Left renal cortex interstitium (tissue), 4 donors: ENCODE data around the gene SSH3. TPM values are rescaled to one million over a fixed set of nuclear protein-coding genes. Genes with fewer than 3 reads are reported as not detected.

Source experiments
- DNase-seq, 4 donors: peaks; one replicate each; pipeline ENCODE4 v3.0.0-alpha.2; 2013; ENCODE audit warnings: low read depth in 4 of 4, low spot score in 2 of 4, missing footprints in 1 of 4
- polyA plus RNA-seq, 4 donors: library from polyadenylated mRNA; unstranded; fragments of 120-200 nt; gene quantifications; one replicate each; pipeline ENCODE4 v1.2.1, GENCODE V29; 2013; ENCODE audit not compliant: insufficient read length in 4 of 4

Gene SSH3
- polyA plus RNA-seq, 4 donors: 17.4 to 37.5 (median 28.5) TPM

GRCh38 chr11:67323526-67323925 lies 20.2 kb downstream of the SSH3 start:
- no peak for DNase-seq

DNA sequence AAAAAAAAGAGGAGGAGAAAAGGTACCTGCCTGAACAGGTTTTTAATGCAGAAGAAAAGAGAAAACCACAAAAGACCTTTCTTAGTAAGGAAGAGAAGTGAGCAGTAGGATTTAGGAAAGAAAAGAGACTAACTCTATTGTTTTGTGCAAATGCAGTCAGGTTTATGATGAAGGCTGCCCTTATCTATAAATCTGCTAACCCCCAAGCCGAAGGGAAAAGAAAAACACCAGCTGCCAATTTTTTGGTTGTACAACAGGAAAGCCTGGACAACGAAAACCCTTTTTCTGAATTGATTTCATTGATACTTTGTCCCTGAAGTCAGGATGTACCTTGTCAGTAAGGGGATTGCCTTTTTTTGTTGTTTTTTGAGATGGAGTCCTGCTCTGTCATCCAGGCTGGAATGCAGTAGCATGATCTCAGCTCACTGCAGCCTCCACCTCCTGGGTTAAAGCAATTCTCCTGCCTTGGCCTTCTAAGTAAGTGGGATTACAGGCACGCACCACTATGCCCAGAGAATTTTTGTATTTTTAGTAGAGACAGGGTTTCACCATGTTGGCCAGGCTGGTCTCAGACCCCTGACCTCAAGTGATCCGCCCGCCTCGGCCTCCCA lies 28.9 kb downstream of the SSH3 start:
- no peak for DNase-seq

GRCh38 chr11:67337257-67337656 lies 33.9 kb downstream of the SSH3 start:
- no peak for DNase-seq

- DNase-seq: no peak
These were observed 40.9 kb downstream of the SSH3 start for GRCh38 chr11:67344264-67344663.

- DNase-seq: no peak
These were observed 42.1 kb downstream of the SSH3 start for GRCh38 chr11:67345247-67345919.

GRCh38 chr11:67345920-67346819 lies 42.8 kb downstream of the SSH3 start:
- DNase-seq: no peak

- no peak for DNase-seq
These were observed 44.8 kb downstream of the SSH3 start for GRCh38 chr11:67347964-67348749.

- DNase-seq: no peak
These were observed 45.7 kb downstream of the SSH3 start for GRCh38 chr11:67349036-67349435.

- no peak for DNase-seq
These were observed 46.1 kb downstream of the SSH3 start for GRCh38 chr11:67349457-67349856.

DNA sequence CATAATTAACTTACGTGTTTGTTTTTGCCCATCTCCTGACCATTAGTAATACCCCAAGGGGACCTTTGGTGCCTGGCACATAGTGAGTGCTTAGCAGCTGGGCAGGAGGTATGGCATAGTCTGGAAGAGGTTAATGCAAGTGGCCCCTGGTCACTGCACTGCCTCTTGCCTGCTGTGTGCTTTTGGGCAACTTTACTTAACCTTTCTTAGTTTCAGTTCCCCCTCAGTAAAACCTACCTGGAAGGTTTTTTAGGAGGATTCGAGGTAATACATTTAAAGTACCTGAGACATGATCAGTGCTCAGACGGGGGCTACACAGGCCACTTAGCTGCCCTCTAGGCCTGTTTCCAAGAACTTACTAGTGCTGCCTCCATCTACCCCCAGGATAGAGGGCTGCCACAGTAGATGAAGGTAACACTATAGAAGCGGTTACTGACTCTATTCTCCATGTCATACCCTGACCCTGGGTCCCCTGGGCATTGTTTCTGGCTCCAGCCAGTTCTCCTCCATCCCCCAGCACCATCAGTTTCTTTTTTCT lies 46.7 kb downstream of the SSH3 start:
- DNase-seq: no peak

GRCh38 chr11:67351275-67352005 lies 48.1 kb downstream of the SSH3 start:
- no peak for DNase-seq

DNA sequence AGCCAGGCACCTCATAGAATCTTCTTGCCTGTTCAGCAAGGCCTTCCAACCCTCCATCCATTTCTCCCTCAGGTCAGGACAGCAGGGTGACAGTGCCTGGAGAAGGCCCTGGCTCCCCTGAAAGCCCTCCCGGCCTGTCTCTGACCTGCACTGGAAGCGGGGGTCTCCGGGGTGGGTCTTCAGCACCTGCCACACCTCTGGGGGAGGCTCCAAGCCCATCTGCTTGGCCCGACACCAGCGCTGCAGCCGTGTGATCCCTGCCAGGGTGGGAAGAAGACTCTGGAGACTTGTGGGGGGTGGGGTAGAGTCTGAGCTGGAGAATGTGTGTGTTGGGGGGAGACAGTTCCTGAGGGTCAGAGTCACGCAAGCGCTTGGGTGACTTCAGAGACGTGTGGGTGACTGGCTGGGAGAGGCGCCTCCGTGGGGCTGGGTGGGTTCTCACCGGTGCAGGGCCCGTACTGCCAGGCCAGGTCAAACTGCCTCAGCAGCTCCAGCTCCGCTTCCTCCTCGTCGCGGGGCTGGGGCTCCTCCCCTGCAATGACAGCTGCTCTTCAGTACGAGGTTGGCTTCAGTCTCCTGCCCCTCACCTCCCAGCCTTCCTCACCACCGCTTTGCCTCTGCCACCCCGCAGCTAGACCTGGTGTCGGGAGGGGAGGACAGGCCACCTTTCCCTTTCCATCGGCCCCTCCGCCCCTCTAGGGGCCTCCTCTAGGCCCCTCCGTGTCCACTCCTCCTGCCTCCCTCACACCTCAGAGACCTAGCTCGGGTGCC lies 49.4 kb downstream of the SSH3 start:
- no peak for DNase-seq

DNA sequence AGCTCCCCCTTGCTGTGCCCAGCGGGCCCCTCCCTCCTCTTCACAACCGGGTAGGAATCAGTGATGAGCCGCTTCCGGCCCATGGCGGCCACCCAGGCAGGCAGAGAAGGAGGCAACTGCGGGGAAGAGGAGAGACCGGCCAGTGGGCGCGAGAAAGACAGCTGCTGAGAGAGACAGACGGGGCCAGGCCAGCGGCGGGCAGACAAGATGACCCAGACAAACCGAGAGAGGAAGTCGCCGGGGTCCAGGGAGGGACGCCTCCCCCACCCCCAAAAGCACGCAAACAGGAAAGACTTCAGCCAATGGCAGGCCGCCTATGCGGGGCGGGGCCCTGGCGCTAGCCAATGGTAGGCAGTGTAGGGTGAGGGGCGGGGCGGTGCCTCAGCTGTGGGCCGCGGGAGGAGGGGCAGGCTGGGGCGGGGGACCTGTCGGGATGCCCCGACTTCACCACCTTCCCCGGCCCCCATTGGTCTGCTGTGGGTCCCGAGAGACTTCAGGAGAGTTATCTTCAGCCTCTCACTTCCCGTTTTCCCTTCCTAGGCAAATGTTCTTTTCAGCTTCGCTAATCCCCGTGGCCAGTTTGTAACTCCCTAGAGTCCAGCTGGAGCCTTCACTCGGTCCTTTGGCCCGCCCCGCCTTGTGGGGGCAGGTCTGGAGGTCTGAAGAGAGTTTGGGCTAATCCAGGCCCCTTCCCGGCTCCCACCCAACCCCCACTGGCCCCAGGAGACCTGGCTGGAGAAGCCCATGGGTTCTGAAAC lies 50.2 kb downstream of the SSH3 start, which contains the start of gene POLD4:
Gene POLD4, minus strand, starts transcription at position 230 of the 758 bp plus-strand sequence. Its CDS starts 147 bp downstream, at position 83.
- DNase-seq: peak in 2 of 4 donors; percentile 86 to 88

GRCh38 chr11:67354075-67355022 lies 51.0 kb downstream of the SSH3 start:
- DNase-seq: no peak

- no peak for DNase-seq
These were observed 51.9 kb downstream of the SSH3 start for GRCh38 chr11:67355023-67355793.

- no peak for DNase-seq
These were observed 52.6 kb downstream of the SSH3 start for GRCh38 chr11:67355794-67356386.
